ENCODE data around the gene RYR1. TPM values are rescaled to one million over a fixed set of nuclear protein-coding genes. Genes with fewer than 3 reads are reported as not detected.
A peak's percentile ranks its signal among the peaks of the same experiment; 100 is the strongest.
"Not testable (repeated sequence)": the region's sequence is repeated elsewhere in the genome, so short reads cannot be mapped to it uniquely, and the experiment has no call there.

The RYR1 gene
- total and polyA plus RNA-seq, 5 experiments from 2014 or later, result 0.07 to 1.3 (median 0.93) TPM; not detected in 2

DNA sequence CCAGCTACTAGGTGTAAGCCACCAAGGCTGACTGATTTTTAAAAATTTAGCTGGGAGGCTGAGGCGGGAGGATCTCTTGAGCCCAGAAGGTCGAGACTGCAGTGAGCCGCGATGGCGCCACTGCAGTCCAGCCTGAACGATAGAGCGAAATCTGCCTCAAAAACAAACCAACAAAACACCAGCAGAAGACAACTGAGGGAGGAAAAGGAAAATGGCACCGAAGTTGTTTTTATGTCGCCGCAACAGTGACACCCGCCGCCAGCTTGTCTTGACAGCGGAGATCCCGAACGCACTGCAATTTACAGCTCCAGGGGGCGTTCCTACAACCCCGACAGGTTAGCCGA is 30.9 kb upstream of the RYR1 start:
- Mint-ChIP-seq H3K27me3 (peaks cover 0 to 8% (median 0%) of the 10 kb centered on the region in 5 donors), H3K4me3 (peak overlapping the region; percentile 86 to 96 (median 93)), H3K4me1 (peaks cover 9 to 23% (median 19%) of the 10 kb centered on the region in 4 donors), H3K27ac (peak overlapping the region; percentile 82 to 98 (median 94)), H3K36me3 (peaks cover 0 to 14% (median 0%) of the 10 kb centered on the region in 3 donors), H3K9me3 (no peaks in the 10 kb centered on the region)
- no peak for ATAC-seq
- no peak for DNase-seq
- POLR2A ChIA-PET, result interaction anchor here (0.8 to 2.9 kb wide), 23 partner anchors 9 to 529 kb away, joined by 3 to 38 read pairs (median 5); partner anchors contain the start of genes ACTN4, CATSPERG, EIF3K and GGN

DNA sequence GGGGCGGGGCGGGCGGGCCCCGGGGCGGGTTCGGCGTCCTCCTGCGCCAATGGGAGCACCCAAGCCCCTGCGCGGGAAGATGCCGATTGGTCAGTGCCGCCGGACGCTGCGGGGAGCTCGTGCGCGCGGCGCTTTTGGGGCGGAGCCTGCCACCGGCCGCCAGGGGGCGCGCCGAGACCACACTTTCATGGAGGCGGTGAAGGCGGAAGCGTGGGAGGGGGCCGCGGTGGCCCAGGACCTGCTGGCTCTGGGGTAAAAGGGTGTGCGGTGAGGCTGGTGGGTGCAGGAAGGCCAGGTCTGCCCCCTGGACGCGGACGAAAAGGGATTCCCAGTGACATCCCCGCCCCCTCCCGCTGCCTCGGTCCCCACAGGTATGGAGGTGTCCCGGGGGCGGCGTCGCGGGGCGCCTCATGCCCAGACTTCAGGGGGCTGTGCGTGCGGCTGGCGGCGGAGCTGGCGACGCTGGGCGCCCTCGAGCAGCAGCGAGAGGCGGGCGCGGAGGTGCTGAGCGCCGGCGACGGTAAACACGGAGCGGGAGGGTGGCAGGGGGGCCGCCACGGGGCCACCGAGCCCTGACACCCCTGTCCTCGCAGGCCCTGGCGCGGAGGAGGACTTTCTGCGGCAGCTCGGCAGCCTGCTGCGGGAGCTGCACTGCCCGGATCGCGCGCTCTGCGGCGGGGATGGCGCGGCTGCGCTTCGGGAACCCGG is 30.4 kb upstream of the RYR1 start, which contains the start of gene FAM98C:
Gene FAM98C, plus strand, starts transcription at position 127 of the 708 bp plus-strand sequence. Its CDS starts 61 bp downstream, at position 188.
- no peaks in the 10 kb centered on the region for H3K9me3 Mint-ChIP-seq
- peaks cover 9 to 23% (median 19%) of the 10 kb centered on the region in 4 donors for H3K4me1 Mint-ChIP-seq
- H3K27ac Mint-ChIP-seq, result peak within 1 kb of the TSS; percentile 82 to 98 (median 94)
- POLR2A ChIA-PET, result interaction anchor here (0.8 to 2.9 kb wide), 23 partner anchors 9 to 529 kb away, joined by 3 to 38 read pairs (median 5); partner anchors contain the start of genes ACTN4, CATSPERG, EIF3K and GGN
- H3K36me3 Mint-ChIP-seq, result peaks cover 0 to 18% (median 0%) of the 10 kb centered on the region in 3 donors
- H3K4me3 Mint-ChIP-seq, result peak within 1 kb of the TSS; percentile 86 to 96 (median 93)
- peak; percentile 94 to 95 for ATAC-seq
- peak; percentile 95 to 99 (median 98) for DNase-seq
- peaks cover 0 to 8% (median 0%) of the 10 kb centered on the region in 5 donors for H3K27me3 Mint-ChIP-seq

DNA sequence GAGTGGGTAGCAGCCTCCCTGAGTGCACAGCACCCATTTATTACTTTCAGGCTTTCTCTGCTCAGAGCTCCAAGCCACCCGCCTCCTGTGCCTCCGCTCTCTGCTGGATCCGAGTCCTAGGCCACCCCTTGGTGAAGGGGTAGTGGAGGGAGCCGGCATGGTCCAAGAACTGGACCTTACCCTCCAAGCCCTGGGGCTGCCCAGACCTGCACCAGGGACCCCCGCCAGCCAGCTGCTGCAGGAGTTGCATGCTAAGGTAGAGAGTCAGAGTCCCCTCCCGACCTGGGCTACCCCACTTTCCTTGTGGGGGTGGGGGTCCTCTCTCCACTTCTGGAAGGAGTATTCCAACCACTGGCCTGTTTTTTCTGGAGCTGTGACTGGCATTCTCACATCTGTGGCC is 28.6 kb upstream of the RYR1 start:
- POLR2A ChIA-PET, result interaction anchor here (1.9 kb wide), 1 partner anchor 9 kb away, joined by 6 read pairs; no protein-coding TSS in a partner anchor
- Mint-ChIP-seq H3K9me3 (no peaks in the 10 kb centered on the region), H3K27ac (peak overlapping the region in 2 of 10 donors; percentile 24 to 30), H3K4me1 (peaks cover 11 to 23% (median 19%) of the 10 kb centered on the region in 4 donors), H3K36me3 (peaks cover 0 to 21% (median 0%) of the 10 kb centered on the region in 3 donors), H3K27me3 (peaks cover 0 to 4% (median 0%) of the 10 kb centered on the region in 5 donors), H3K4me3 (peak overlapping the region in 9 of 10 donors; percentile 7 to 96 (median 72))
- ATAC-seq, result no peak
- DNase-seq, result no peak

DNA sequence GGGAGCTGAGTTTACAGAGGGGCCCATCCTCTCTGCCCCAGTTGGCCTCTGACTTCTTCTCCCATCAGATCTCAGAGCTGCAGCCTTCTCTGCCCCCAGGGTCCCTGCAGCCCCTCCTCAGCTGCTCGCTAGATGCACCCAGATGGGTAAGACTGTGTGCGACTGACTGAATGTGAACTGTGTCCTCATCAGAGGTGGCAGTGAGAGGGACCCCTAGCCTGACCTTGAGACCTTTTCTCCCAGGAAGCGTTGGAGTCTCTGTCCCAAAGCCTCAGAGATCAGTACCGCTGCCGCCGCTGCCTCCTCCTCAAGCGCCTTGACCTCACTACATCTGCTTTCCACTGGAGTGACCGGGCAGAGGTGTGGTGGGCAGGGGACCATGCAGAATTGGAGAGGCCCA is 28.2 kb upstream of the RYR1 start:
- H3K9me3 Mint-ChIP-seq, result no peaks in the 10 kb centered on the region
- no peak for DNase-seq
- peaks cover 12 to 23% (median 19%) of the 10 kb centered on the region in 4 donors for H3K4me1 Mint-ChIP-seq
- H3K27ac Mint-ChIP-seq, result peak overlapping the region in 4 of 10 donors; percentile 30 to 72 (median 65)
- peaks cover 0 to 21% (median 0%) of the 10 kb centered on the region in 3 donors for H3K36me3 Mint-ChIP-seq
- POLR2A ChIA-PET, result interaction anchor here (0.6 to 1.9 kb wide), 2 partner anchors 9 to 439 kb away, joined by 3 to 6 read pairs; no protein-coding TSS in a partner anchor
- H3K27me3 Mint-ChIP-seq, result peaks cover 0 to 3% (median 0%) of the 10 kb centered on the region in 5 donors
- ATAC-seq, result no peak
- H3K4me3 Mint-ChIP-seq, result peak overlapping the region in 9 of 10 donors; percentile 22 to 96 (median 41)

DNA sequence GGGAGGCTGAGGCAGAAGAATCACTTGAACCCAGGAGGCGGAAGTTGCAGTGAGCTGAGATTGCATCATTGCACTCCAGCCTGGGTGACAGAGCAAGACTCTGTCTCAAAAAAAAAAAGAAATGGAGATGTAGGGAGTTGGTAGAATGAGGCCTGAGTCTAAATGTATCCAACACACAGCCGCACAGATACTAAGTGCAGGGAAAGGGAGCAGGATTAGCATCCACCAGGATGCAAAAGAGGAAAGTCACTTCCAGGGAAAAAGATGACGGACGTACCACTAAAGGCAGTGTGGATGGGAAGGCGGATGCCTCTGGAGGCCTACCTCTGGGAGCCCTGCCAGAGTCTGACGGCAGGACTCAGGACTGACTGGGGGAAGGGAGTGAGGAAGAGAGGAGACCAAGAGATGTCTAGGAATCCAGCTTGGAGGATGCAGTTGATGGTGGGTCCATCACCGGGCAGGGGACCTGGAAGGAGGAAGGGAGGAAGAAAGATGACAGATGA is 23.8 kb upstream of the RYR1 start:
- no peak for DNase-seq
- Mint-ChIP-seq H3K4me3 (no peak overlapping the region), H3K27me3 (no peaks in the 10 kb centered on the region), H3K36me3 (peaks cover 0 to 21% (median 0%) of the 10 kb centered on the region in 3 donors), H3K9me3 (no peaks in the 10 kb centered on the region), H3K27ac (peak overlapping the region in 2 of 10 donors; percentile 21 to 75), H3K4me1 (peaks cover 0 to 9% (median 4%) of the 10 kb centered on the region in 4 donors)
- no peak for ATAC-seq
- POLR2A ChIA-PET, result interaction anchor here (0.6 kb wide), 1 partner anchor 504 kb away, joined by 4 read pairs; the partner anchor contains the start of gene WDR87

DNA sequence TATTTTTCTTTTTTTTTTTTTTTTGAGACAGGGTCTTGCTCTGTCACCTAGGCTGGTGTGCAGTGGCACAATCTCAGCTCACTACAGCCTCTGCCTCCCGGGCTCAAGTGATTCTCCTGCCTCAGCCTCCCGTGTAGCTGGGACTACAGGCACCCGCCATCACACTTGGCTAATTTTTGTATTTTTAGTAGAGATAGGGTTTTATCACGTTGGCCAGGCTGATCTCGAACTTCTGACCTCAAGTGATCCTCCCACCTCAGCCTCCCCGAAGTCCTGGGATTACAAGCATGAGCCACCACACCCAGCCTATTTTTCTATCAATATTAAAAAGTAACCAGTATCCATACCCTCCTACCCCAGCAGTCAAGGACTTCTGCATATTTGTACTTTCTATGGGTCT is 23.1 kb upstream of the RYR1 start:
- Mint-ChIP-seq H3K27ac (peak overlapping the region in 1 of 10 donors; percentile 46), H3K36me3 (peaks cover 0 to 19% (median 0%) of the 10 kb centered on the region in 3 donors)
- H3K4me1 Mint-ChIP-seq, ATAC-seq, H3K9me3 Mint-ChIP-seq, H3K27me3 Mint-ChIP-seq, H3K4me3 Mint-ChIP-seq, DNase-seq: not testable (repeated sequence)
- POLR2A ChIA-PET, result interaction anchor here (0.6 kb wide), 1 partner anchor 504 kb away, joined by 4 read pairs; the partner anchor contains the start of gene WDR87

DNA sequence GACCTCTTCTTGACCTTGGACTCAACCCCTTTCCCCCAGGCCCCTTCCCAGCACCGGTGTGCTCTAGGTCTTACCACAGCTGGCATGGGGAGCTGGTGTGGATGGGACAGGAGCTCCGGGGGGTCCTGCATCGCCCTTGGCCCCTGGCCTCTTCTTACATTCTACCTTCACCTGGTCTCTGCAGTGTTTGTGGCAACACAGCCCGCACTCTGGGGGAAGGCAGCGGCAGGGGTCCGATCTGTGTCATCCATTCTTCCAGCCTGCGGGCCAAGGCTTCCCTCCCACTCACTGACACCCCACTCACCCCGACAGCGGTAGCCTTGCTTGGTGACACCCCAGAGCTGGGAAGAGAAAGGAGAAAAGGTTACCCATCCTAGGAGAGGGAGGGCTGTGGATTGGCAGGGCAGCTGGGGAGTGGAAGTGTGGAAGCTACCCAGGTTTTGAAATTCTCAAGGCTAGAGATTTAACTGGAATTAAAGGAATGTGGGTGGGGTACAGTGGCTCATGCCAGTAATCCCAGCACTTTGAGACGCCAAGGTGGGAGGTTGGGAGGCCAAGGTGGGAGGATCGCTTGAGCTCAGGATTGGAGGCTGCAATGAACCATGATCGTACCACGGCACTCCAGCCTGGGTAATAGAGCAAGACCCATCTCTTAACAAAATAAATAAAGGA is 22.3 kb upstream of the RYR1 start:
- no peaks in the 10 kb centered on the region for H3K27me3 Mint-ChIP-seq
- H3K27ac Mint-ChIP-seq, result peak overlapping the region in 1 of 10 donors; percentile 11
- DNase-seq (no peak), ATAC-seq (no peak)
- H3K4me3 Mint-ChIP-seq, result no peak overlapping the region
- POLR2A ChIA-PET, result no interaction called here
- H3K36me3 Mint-ChIP-seq, result peaks cover 0 to 16% (median 0%) of the 10 kb centered on the region in 3 donors
- H3K9me3 Mint-ChIP-seq, result no peaks in the 10 kb centered on the region
- H3K4me1 Mint-ChIP-seq, result peaks cover 0 to 5% (median 0%) of the 10 kb centered on the region in 4 donors

DNA sequence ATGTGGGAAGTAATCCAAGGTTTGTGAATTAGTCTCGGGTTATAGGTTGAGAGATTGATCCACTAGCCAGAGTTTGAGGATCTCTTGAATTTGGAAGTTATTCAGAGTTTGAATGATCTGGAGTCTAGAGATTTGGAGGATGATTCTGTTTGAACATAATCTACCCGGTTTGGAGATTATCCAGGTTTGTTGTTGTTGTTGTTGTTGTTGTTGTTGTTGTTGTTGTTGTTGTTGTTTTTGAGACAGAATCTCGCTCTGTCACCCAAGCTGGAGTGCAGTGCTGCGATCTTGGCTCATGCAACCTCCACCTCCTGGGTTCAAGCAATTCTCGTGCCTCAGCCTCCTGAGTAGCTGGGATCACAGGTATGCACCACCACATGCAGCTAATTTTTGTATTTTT is 21.6 kb upstream of the RYR1 start:
- DNase-seq, H3K27me3 Mint-ChIP-seq, ATAC-seq, H3K4me3 Mint-ChIP-seq, H3K9me3 Mint-ChIP-seq, POLR2A ChIA-PET, H3K4me1 Mint-ChIP-seq: not testable (repeated sequence)
- Mint-ChIP-seq H3K27ac (peak overlapping the region in 1 of 10 donors; percentile 10), H3K36me3 (peaks cover 0 to 12% (median 0%) of the 10 kb centered on the region in 3 donors)

DNA sequence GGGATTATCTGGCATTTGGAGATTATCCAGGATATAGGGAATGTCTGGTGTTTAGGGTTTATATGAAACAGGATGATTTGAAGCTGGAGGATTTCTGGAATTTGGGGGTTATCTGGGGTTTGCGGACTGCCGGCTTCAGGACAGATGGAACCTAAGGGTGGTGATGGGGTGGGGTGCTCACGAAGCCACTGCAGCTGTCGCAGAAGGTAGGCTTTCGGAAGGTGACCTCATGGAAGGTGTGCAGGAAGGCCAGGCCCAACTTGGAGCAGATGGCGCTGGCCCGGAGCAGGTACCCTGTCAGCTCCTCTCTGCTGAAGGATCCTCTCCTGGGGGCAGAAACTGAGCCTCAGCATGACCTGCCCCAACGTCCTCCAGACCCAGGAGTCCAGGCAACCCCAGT is 21.0 kb upstream of the RYR1 start:
- POLR2A ChIA-PET, result no interaction called here
- DNase-seq (no peak), ATAC-seq (no peak)
- no peaks in the 10 kb centered on the region for H3K9me3 Mint-ChIP-seq
- no peaks in the 10 kb centered on the region for H3K27me3 Mint-ChIP-seq
- peaks cover 6 to 11% (median 8%) of the 10 kb centered on the region in 4 donors for H3K4me1 Mint-ChIP-seq
- H3K27ac Mint-ChIP-seq, result no peak overlapping the region
- no peak overlapping the region for H3K4me3 Mint-ChIP-seq
- peaks cover 0 to 7% (median 0%) of the 10 kb centered on the region in 3 donors for H3K36me3 Mint-ChIP-seq

DNA sequence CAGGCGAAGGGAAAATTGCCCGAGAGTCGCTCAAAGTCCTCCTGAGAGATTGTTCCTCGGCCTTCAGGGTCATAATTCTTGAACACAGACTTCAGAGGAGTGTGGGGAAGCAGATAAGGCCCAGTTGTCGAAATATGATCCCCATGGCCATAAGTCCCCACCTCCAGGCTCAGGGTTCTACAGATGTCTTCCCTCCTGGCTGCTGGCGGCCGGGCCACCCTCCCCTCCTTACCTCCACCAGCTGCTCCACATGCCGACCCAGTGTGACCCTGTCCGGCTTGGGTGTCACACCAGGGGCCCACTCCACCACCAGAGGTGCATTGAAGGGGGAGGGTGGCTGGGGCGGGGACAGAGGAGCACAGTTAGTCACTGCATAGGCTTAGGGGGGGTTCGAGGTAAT is 20.5 kb upstream of the RYR1 start:
- peaks cover 11 to 16% (median 13%) of the 10 kb centered on the region in 4 donors for H3K4me1 Mint-ChIP-seq
- H3K27me3 Mint-ChIP-seq, result no peaks in the 10 kb centered on the region
- POLR2A ChIA-PET, result interaction anchor here (0.5 kb wide), 1 partner anchor 101 kb away, joined by 3 read pairs; no protein-coding TSS in a partner anchor
- no peak overlapping the region for H3K4me3 Mint-ChIP-seq
- no peak for ATAC-seq
- H3K36me3 Mint-ChIP-seq, result peaks cover 0 to 4% (median 0%) of the 10 kb centered on the region in 3 donors
- no peak overlapping the region for H3K27ac Mint-ChIP-seq
- no peak for DNase-seq
- H3K9me3 Mint-ChIP-seq, result no peaks in the 10 kb centered on the region

DNA sequence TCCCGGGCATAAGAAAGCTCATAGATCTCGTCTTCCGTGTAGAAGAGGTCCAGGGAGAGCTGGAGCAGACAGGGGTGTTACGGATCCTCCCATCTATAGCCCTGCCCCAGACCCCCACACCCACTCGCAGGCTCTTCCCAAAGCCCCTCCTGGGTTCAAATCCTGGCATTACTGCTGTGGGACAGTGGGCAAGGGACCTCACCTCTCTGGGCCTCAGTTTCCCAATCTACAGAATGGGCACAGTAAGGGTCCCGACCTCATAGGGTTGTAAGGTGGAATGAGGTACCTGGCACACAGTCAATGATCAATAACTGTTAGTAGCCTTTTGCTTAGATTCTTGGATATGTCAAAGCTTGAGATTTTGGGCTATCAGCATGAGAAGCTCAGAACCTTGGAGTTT is 20.1 kb upstream of the RYR1 start:
- POLR2A ChIA-PET, result interaction anchor here (0.5 to 0.9 kb wide), 3 partner anchors 11 to 100 kb away, joined by 3 read pairs; partner anchors contain the start of gene FAM98C
- Mint-ChIP-seq H3K27me3 (no peaks in the 10 kb centered on the region), H3K4me1 (peaks cover 15 to 18% (median 16%) of the 10 kb centered on the region in 4 donors), H3K9me3 (no peaks in the 10 kb centered on the region), H3K4me3 (no peak overlapping the region), H3K36me3 (peaks cover 0 to 3% (median 0%) of the 10 kb centered on the region in 3 donors), H3K27ac (no peak overlapping the region)
- no peak for DNase-seq
- ATAC-seq, result no peak

DNA sequence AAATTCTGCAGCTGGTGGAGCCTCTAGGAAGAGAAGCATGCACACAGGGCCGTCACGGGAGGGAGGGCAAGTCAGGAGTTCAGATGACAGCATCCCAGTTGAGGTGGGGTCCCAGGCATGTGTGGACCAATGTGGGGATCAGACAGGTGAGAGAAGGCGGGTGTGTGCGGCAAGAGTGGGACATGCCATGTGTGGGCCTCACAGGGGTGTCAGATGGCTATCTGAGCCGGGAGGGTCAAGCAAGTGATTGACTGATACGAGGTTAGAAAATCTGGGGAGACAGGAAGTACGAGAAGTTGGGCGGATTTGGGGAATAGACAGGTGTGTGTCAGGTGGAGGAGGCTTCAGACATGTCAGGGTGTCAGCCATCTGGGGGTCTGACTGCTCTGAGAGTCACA is 16.3 kb upstream of the RYR1 start:
- Mint-ChIP-seq H3K4me1 (peaks cover 12 to 24% (median 16%) of the 10 kb centered on the region in 4 donors), H3K27me3 (peaks cover 0 to 3% (median 0%) of the 10 kb centered on the region in 5 donors), H3K4me3 (peak overlapping the region; percentile 77 to 88 (median 84)), H3K9me3 (no peaks in the 10 kb centered on the region), H3K27ac (peak overlapping the region in 8 of 10 donors; percentile 63 to 91 (median 78)), H3K36me3 (no peaks in the 10 kb centered on the region)
- no peak for ATAC-seq
- POLR2A ChIA-PET, result interaction anchor here (1.4 to 1.5 kb wide), 2 partner anchors 9 to 15 kb away, joined by 3 to 4 read pairs; partner anchors contain the start of genes FAM98C and RASGRP4
- DNase-seq, result no peak

Measured in naive thymus-derived CD8-positive, alpha-beta T cell (primary cell).